Measurements from ENCODE around the gene FGB. TPM values are rescaled to one million over a fixed set of nuclear protein-coding genes. Genes with fewer than 3 reads are reported as not detected.

Gene FGB
- total RNA-seq, 1 experiment from 2014 or later, result 29.4 TPM

DNA sequence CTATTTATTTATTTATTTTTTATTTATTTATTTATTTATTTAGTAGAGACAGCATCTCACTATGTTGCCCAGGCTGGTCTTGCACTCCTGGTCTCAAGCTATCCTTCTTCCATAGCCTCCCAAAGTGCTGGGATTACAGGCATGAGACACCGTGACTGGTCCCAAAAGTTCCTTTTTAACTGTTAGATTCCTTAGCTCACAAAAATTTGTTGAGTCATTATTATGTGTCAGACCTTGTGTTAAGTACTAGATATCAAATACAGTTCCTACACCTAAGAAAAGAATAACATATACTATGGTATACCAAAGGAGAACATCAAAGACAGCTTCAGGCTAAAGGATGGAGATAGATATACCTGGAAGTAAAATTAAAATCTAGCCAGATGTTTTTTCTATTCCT is 16.1 kb downstream of the FGB start:
- no peaks in the 10 kb centered on the region for H3K27me3 ChIP-seq (replicated peaks; ENCODE audit: control insufficient read depth, insufficient read depth, low read length)
- H3K36me3 ChIP-seq (ENCODE audit: control insufficient read depth, insufficient read depth, low read length), result no peaks in the 10 kb centered on the region
- Mint-ChIP-seq H3K4me3 (ENCODE audit: unreplicated experiment) (no peak overlapping the region), H3K36me3 (ENCODE audit: insufficient read depth, unreplicated experiment) (no peaks in the 10 kb centered on the region), H3K4me1 (ENCODE audit: low read depth, unreplicated experiment) (peaks cover 11% of the 10 kb centered on the region), H3K9me3 (ENCODE audit: unreplicated experiment) (no peaks in the 10 kb centered on the region), H3K27me3 (ENCODE audit: insufficient read depth, unreplicated experiment) (no peaks in the 10 kb centered on the region), H3K27ac (ENCODE audit: unreplicated experiment) (no peak overlapping the region)
- intact Hi-C loops (cut with micrococcal nuclease; ENCODE audit: unreplicated experiment), result no loop called here
- H3K4me1 ChIP-seq, result 0 out of 2 replicates have a peak, but pooled peaks cover 5% of the 10 kb centered on the region
- no peak for TF ChIP-seq CTCF (IDR thresholded peaks at IDR 0.05; ENCODE audit: insufficient read depth in 1 of 2, low read depth in 1 of 2, low read length in 1 of 2, severe bottlenecking in 1 of 2, unreplicated experiment in 1 of 2)
- no TSS peak for BruUV-seq (replicated peaks)
- DNase-seq, result no peak
- H3K9me3 ChIP-seq, result no peaks in the 10 kb centered on the region
- ChIA-PET CTCF (no interaction called here), POLR2A (no interaction called here)
- no peak overlapping the region for H3K4me3 ChIP-seq (ENCODE audit: low read depth, low read length)

DNA sequence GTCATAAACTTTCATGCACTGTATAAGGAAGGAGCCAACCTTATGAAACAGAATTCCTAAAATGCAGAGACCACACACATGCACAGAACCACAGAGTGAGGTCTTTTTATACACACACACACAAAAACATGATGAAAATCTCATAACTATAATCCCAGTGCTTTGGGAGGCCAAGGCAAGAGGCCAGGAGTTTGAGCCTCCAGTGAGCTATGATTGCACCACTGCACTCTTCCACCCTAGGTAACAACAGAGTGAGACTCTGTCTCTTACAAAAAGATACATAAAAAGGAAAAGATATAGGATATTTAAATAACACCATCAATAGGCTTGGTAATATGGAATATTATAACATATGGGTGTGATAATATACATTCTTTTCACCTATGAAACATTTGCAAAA is 17.1 kb downstream of the FGB start:
- Histone ChIP-seq H3K9me3 (no peaks in the 10 kb centered on the region), H3K27me3 (replicated peaks; ENCODE audit: control insufficient read depth, insufficient read depth, low read length) (no peaks in the 10 kb centered on the region), H3K4me3 (ENCODE audit: low read depth, low read length) (no peak overlapping the region), H3K4me1 (0 out of 2 replicates have a peak, but pooled peaks cover 5% of the 10 kb centered on the region), H3K36me3 (ENCODE audit: control insufficient read depth, insufficient read depth, low read length) (no peaks in the 10 kb centered on the region)
- no peak for DNase-seq
- intact Hi-C loops (cut with micrococcal nuclease; ENCODE audit: unreplicated experiment), result no loop called here
- no peaks in the 10 kb centered on the region for H3K9me3 Mint-ChIP-seq (ENCODE audit: unreplicated experiment)
- no peaks in the 10 kb centered on the region for H3K27me3 Mint-ChIP-seq (ENCODE audit: insufficient read depth, unreplicated experiment)
- H3K36me3 Mint-ChIP-seq (ENCODE audit: insufficient read depth, unreplicated experiment), result no peaks in the 10 kb centered on the region
- TF ChIP-seq CTCF (IDR thresholded peaks at IDR 0.05; ENCODE audit: insufficient read depth in 1 of 2, low read depth in 1 of 2, low read length in 1 of 2, severe bottlenecking in 1 of 2, unreplicated experiment in 1 of 2), result no peak
- H3K4me3 Mint-ChIP-seq (ENCODE audit: unreplicated experiment), result no peak overlapping the region
- CTCF ChIA-PET, result no interaction called here
- H3K27ac Mint-ChIP-seq (ENCODE audit: unreplicated experiment), result no peak overlapping the region
- peaks cover 11% of the 10 kb centered on the region for H3K4me1 Mint-ChIP-seq (ENCODE audit: low read depth, unreplicated experiment)
- BruUV-seq (replicated peaks), result no TSS peak
- POLR2A ChIA-PET, result no interaction called here

GRCh38 chr4:154582723-154583122 is 19.9 kb downstream of the FGB start:
- CTCF ChIA-PET, result no interaction called here
- no peak for TF ChIP-seq CTCF (IDR thresholded peaks at IDR 0.05; ENCODE audit: insufficient read depth in 1 of 2, low read depth in 1 of 2, low read length in 1 of 2, severe bottlenecking in 1 of 2, unreplicated experiment in 1 of 2)
- POLR2A ChIA-PET, result no interaction called here
- Histone ChIP-seq H3K9me3 (no peaks in the 10 kb centered on the region), H3K4me3 (ENCODE audit: low read depth, low read length) (no peak overlapping the region), H3K36me3 (ENCODE audit: control insufficient read depth, insufficient read depth, low read length) (peaks cover 2% of the 10 kb centered on the region; the same call in 1 of the 2 replicates), H3K27me3 (replicated peaks; ENCODE audit: control insufficient read depth, insufficient read depth, low read length) (no peaks in the 10 kb centered on the region), H3K4me1 (no peaks in the 10 kb centered on the region)
- no peaks in the 10 kb centered on the region for H3K27me3 Mint-ChIP-seq (ENCODE audit: insufficient read depth, unreplicated experiment)
- no peak overlapping the region for H3K27ac Mint-ChIP-seq (ENCODE audit: unreplicated experiment)
- no peaks in the 10 kb centered on the region for H3K4me1 Mint-ChIP-seq (ENCODE audit: low read depth, unreplicated experiment)
- H3K36me3 Mint-ChIP-seq (ENCODE audit: insufficient read depth, unreplicated experiment), result peaks cover 10% of the 10 kb centered on the region
- BruUV-seq (replicated peaks), result no TSS peak
- H3K4me3 Mint-ChIP-seq (ENCODE audit: unreplicated experiment), result no peak overlapping the region
- H3K9me3 Mint-ChIP-seq (ENCODE audit: unreplicated experiment), result no peaks in the 10 kb centered on the region
- DNase-seq, result no peak
- intact Hi-C loops (cut with micrococcal nuclease; ENCODE audit: unreplicated experiment), result no loop called here

Measured in Caco-2 (cell line).